ENCODE results near the gene PRSS16.

DNA sequence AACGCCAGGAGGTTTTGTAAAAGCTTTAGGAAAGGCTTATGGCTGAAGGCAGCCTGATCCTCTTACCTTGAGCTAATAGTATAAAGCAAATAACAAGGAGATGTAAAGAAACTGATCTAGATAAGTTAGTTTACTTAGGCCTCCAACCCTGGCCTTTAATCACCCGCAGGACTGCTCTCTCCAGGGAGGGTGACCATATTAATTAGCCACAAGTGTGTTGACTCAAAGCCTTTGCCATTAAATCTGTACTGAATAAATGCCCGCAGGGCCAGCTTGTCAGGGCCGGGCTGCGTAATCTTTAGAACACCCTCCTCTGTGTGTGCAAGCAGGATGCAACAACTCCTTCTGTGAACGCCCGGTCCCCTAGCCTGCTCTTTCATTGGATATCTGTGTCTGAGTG, 6.1 kb upstream of the PRSS16 start:
- TF ChIP-seq POLR2AphosphoS5 (IDR thresholded peaks at IDR 0.05) (no peak), POLR2A (IDR thresholded peaks at IDR 0.05) (no peak), EP300 (IDR thresholded peaks at IDR 0.05) (no peak)
- TF ChIP-seq, protein P1, sequence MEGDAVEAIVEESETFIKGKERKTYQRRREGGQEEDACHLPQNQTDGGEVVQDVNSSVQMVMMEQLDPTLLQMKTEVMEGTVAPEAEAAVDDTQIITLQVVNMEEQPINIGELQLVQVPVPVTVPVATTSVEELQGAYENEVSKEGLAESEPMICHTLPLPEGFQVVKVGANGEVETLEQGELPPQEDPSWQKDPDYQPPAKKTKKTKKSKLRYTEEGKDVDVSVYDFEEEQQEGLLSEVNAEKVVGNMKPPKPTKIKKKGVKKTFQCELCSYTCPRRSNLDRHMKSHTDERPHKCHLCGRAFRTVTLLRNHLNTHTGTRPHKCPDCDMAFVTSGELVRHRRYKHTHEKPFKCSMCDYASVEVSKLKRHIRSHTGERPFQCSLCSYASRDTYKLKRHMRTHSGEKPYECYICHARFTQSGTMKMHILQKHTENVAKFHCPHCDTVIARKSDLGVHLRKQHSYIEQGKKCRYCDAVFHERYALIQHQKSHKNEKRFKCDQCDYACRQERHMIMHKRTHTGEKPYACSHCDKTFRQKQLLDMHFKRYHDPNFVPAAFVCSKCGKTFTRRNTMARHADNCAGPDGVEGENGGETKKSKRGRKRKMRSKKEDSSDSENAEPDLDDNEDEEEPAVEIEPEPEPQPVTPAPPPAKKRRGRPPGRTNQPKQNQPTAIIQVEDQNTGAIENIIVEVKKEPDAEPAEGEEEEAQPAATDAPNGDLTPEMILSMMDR (IDR thresholded peaks at IDR 0.05): no peak
